HG02571 (cell line): ENCODE results near the gene SMAD9.
"Not testable (repeated sequence)": the region's sequence is repeated elsewhere in the genome, so short reads cannot be mapped to it uniquely, and the experiment has no call there.

Experiments
- ATAC-seq: cut with Tn5 transposase; IDR thresholded peaks from one replicate; pipeline ENCODE4 v1.9.1; 2021; ENCODE audit warnings: mild to moderate bottlenecking, moderate library complexity; ENCODE audit not compliant: unreplicated experiment

Gene SMAD9

DNA sequence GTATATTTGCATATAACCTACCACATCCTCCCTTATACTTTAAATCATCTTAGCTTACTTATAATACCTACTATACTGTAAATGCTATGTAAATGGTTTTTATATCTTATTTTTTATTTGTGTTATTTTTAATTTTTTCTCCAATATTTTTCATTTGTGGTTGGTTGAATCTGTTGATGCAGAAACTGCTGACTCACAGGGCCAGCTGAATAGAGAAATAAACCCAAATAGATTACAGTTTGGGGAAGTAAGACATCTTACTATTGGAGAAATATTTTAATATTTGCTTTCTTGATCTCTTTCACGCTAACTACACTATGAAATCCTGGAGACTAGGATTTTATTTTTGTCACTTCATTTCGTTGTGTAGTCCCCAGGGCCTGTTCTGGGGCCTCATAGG lies 7.1 kb downstream of the SMAD9 start:
- no peak for ATAC-seq

DNA sequence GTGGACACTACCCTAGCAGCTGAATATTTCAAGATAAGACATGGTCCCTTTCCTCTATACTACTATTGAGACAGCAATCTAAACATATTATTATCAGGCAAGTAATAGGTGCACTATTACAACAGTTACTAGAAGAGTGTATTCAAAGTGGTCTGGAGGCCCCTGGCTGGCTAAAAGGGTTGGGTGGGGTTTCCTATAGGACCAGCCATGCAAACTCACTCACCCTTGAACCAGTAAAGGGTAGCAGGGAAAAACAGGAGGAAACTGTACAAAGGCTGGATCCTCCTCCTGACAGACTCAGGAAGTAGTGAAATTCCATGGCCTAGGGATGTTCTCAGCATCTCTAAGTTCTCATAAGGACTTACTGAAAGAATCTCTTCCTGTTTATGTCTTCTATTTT lies 7.7 kb downstream of the SMAD9 start:
- no peak for ATAC-seq

DNA sequence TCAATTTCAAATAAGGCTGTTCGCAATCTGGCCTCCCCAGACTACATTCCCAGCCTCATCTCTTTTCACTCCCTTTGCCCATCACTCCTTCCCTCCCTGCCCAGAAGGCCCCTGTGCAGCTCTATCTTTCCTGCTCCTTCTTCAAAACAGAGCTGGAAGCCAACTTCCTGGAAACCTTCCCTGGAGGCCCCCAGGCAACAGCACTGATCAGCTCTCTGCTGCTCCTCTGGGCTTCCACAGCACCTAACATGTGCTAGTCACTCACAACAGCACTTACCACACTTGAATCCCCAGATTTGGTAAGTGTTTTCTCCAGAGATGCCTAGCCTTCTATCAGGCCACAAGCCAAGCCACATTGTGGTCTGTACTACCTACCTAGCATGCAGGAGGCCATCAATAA lies 9.5 kb downstream of the SMAD9 start:
- no peak for ATAC-seq

DNA sequence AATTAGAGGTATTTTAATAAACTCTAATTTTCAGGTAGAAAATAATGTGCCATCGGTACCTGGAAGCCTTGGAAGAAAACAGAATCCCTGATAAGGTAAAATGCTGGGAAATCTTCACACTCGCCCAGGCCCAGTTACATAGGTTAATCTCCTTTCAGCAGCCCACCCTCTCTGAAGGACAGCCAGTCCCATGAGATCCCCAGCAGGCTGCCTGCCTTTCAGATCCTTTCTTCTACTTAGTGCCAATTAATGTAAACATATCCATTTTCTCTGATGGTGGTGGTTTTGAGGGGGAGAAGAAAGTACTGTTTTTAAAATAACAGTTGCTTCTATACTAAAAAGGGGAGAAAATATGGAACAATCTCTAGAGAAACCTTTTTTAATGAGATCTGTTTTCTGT lies 12.2 kb downstream of the SMAD9 start:
- no peak for ATAC-seq

DNA sequence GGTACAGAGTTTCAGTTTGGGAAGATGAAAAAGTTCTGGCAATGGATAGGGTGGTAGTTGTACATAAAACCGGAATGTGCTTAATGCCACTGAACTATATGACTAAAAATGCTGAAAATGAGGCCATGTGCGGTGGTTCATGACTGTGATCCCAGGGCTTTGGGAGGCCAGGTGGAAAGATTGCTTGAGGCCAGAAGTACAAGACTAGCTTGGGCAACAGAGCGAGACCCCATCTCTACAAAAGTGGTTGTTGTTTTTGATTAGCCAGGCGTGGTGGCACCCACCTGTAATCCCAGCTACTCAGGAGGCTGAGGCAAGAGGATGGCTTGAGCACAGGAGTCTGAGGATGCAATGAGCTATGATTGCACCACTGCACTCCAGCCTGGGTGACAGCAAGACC lies 12.8 kb downstream of the SMAD9 start:
- no peak for ATAC-seq

DNA sequence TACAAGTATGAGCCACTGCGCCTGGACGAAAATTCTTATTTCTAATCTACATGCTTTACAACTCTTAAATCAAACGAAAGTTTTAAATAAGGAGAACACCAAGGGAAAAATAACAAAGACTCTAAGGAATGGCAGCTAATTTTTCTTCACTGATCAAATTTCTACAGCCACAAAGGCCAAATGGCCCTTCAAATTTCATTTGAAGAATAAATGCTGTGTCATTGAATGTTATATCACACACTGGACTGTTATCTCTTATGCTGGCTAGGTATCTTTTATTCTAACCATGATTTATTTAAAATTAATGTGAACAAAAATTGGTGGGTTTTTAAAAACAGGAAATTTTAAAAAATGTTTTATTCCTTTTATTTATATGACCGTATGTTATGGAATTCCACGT lies 14.1 kb downstream of the SMAD9 start:
- no peak for ATAC-seq

DNA sequence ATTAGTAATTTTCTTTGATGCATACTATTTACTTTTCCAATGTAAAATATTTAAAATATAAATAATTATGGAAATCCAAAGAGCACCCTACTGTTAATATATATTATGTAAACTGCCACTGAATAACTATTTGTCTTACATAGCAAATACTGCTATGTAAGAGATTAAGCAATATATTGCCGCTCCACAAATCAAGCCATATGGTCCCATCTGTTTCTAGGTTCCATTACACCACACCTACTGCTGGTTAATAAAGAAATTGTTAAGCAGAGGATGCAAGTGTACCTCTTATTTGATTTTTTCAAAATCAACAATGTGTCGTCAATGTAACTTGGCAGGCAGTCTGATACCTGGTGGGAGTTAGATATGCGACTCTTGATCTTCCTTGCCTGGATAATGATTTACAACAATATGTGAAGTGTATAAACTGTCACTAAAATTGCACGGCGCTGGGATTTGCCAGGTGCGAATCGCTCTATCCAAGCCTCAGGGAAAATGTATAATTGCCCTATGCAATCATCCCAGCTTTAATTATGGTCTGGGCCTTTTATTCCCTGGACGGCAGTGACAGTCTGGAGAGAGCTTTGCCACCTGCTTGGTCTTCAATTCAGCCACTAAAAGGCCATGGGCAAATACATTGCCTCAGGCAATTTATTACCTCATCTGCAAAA lies 16.0 kb downstream of the SMAD9 start:
- no peak for ATAC-seq

DNA sequence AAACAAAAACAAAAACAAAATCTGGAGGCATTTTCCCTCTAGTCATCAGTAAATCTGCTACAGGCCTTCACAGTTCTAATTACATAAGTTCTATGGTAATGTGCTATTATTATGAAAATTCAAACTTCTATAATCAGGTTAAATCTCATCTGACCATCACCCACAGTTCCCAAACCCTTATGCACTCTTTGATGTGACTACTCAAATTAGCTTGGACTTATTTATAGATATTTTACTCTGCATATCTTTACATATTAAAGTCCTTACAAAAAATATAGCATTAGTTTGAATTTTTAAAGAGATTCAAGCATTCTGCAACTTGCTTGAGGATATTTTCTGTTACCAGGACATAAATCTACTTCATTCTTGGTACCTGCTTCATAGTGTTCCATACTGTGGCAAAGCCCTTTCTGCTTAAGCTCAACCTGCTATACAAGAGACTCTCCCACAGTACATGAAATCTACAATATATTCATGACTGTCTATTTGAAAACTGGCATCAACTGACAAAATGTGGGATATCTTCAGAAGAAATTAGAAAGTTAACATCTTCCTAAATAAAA lies 22.9 kb downstream of the SMAD9 start:
- ATAC-seq = no peak

DNA sequence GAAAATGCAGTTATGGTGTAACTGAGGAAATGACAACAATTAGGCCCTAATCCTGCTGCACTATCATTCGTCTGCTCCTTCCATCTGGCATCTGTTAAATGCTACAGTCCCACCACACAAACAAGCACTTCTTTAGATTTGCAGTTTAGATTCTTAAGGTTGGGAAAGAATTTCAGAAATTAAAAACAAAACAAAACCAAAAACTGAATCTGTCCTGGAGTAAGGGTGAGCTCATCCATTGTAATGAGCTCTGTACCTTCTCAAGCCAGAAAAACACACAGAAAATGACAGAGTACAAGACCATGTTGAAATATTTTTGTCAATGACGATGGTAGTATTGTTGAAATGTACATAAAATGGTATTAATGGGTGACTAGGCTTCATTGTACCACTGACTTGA lies 28.3 kb downstream of the SMAD9 start:
- ATAC-seq = no peak

DNA sequence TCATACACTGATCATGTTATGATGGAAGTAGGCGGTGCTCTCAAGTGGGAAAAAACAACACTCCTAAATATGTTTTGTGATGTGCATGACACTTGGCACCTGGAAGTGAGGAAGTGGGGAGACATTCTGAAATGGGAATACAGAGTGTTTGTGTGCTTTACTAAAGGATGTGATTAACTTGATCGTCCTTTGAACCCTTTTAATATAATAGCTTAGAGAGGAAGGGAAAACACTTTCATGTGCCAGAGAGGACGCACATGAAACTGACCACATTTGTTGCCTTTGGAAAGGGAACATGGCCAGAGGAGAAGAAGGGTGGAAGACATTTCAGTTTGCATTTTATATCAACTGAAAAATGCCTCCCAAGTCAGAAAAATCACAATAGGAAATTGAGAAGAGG lies 31.4 kb downstream of the SMAD9 start:
- ATAC-seq = no peak

DNA sequence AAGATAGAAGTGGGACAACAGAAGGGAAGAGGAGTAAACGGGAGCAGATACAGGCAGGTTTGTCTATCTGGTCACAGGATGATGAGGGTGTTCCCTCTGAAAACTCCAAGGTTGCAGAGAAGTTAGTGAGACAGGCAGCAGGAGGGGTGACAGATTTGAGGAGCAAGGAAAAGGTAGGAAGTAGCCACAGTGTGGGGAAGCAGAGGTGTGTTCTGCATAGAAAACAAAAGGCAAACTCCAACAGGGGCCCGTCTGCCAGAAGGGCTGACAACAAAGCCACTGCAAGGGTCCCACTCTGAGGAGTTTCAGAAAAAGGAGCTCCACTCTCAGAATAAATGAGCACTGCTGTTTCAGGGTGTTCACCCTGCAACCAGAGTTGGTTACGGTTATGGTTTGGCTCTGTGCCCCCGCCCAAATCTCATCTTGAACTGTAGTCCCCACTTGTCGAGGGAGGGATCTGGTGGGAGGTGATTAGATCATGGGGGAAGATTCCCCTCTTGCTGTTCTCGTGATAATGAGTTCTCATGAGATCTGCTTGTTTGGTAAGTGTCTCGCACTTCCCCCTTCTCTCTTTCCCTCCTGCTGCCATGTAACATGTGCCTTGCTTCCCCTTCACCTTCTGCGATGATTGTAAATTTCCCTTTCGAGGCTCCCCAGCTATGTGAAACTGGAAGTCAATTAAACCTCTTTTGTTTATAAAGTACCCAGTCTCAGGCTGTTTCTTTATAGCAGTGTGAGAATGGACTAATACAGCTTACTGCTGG lies 32.1 kb downstream of the SMAD9 start:
- no peak for ATAC-seq

DNA sequence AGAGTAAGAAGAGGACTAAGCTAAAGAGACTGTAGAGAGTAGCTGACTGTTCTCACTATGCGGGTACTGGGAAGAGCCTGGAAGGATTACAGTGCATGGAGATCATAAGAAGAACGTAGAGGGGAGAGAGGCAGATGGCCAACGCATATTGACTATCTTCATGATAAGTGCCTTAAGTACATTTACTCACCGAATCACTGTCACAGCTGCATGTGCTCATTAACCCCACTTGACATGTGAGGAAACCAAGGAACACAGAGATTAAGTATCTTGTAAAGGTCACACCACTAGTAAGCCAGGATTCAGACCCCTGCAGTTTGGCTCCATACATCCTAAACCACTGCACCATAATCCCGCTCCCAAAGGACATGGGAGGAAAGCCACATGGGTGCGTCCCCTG lies 34.1 kb downstream of the SMAD9 start:
- no peak for ATAC-seq

DNA sequence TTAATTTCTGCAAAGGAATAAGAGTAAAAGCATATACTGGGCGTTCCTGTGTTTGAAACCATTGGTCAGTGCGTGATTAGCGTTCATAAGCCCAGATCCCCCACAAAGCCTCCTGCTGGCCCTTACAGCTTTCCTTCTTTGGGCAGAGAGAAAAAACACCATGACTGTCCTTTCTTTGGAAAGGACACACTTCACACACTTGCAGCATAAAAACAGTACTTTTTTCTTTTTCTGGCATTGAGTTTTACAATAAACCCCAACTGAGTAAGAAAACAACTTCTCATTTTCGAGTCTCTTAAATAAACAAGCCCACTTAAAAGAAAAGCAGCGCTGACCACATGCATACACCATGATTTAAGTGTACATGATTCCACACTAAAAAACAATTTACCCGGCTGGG lies 35.8 kb downstream of the SMAD9 start:
- ATAC-seq = no peak

DNA sequence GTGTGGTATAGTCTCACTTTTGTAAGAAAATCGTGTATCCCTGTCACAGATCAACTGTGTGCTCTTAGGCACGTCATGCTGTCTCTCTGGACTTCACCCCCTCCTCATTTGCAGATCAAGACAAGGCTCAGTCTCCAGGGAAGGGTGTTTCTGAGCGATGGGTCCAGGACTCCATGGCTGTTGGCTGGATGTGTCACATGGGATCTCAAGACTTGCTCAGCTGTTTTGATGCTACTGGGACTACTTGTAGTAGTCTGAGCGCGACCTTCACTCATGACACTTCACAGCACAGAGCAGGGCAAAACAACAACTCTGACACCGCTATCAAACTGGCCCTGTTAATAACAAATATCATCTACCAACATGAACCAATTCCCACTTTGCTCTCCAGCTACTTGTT lies 36.2 kb downstream of the SMAD9 start:
- no peak for ATAC-seq

DNA sequence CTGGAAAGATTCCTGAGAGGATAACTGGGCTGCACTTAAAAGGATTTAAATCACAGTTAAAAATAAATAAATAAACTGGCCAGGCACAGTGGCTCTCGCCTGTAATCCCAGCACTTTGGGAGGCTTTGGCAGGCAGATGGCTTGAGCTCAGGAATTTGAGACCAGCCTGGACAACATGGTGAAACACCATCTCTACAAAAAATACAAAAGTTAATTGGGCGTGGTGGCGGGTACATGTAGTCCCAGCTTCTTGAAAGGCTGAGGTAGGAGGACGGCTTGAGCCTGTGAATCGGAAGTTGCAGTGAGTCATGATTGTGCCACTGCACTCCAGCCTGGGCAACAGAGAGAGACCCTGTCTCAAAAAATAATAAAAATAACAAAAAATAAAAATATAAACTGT lies 36.6 kb downstream of the SMAD9 start:
- ATAC-seq = not testable (repeated sequence)

DNA sequence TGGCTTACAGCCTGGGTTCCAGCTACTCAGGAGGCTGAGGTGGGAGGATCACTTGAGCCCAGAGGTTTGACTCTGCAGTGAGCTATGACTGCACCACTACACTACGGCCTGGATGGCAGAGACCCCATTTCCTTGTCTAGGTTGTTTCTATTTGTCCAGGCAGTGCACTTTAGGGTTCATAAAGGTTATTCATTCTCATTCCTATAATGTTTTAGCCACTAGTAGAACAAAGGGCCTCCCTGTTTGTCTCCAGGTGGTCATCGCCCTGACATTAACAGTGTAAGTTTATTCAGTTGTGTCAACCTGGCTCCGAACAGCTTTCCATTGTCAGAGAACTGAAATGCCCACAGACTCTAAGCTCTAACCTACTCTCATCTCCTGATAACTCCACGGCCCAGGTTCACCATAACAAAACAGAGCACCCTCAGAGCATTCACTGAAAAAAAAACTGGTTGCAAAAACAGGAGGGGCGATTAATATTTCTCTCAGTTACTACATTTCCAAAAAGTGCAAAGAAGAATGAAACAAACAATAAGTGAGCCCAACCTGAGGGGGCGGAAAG lies 37.1 kb downstream of the SMAD9 start:
- no peak for ATAC-seq

DNA sequence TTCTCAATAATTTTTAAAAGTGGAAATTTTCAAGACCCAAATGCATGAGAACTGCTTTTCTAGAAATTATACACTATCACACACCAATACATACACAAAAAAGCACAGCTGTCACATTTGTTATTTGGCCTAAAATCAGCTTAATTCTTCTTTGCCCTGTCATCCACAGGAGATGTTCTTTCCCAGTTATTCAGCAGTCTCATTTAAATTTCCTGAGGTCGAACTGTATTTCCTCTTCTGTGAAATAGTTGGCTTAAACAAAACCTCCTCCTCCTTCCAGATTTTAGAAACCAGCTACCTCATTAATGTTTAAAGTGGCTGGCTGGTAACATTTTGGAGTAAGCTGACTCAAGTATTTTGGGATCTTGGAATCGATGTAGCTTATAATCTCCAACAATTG lies 39.1 kb downstream of the SMAD9 start:
- ATAC-seq = no peak

DNA sequence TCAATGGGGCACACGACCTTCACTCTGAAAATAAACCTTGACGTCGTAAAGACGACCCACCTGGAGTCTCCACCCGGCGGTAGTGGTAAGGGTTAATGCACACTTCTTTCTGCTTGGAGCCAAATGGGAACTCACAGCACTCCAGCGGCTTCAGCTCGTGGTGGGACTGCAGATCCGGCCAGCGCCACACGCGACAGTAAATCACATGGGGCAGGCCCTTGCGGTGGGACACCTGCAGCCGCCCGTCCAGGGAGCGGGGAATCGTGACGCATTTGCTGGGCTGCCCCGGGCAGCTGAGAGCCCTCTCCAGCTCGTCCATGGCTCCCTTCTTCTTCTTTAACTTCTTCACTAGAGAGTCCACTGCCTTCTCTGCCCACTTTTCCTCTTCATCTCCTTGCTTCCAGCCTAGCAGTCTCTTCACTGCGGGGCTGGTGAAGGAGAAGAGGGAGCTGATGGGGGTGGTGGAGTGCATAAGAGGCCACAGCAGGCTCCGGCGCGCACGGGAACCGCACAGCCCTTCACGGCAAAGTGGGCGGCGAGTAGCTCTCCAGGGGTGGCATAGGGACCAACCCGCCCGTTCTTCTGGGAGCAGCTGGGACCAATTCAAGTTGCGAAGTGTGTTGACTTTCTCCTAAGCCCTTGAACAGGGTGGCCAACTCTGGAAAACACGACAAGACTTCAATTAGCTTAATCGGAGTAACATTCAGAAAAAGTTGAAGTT lies 40.7 kb downstream of the SMAD9 start:
- ATAC-seq = no peak

DNA sequence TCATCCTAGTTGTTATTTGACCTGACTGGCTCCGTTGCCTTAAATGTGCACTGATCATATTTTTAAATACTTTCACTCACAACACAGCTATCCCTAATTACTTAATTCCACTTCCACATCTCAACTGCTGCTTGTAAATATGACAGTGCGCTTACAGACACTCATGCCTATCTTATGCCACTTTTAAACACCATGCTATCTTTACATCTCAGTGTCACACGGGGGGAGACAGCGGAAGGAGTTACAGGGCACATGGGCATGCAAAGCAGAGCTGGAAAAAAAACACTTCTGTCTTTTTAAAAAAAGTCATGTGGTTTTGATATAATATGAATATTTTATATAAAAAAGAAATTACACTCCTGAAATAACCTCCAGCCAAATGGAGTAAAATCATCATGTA lies 44.1 kb downstream of the SMAD9 start:
- no peak for ATAC-seq

DNA sequence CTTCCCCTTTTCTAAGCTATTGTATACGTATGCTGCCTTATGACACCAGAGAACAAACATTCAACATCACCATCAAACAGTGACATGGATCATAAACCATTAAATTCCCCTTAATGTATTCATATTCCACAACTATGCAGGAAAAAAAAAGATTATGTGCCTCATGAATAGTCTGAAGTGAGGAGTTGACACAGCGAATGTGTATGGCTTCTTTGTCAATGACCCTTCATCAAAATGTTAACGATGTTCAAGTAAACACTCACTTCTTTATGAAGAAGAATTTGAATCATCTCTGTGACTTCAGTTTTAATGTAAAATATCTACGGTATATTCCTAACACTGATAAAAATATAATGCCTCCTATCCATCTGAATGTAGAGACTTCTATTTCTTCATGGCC lies 44.6 kb downstream of the SMAD9 start:
- ATAC-seq = no peak

DNA sequence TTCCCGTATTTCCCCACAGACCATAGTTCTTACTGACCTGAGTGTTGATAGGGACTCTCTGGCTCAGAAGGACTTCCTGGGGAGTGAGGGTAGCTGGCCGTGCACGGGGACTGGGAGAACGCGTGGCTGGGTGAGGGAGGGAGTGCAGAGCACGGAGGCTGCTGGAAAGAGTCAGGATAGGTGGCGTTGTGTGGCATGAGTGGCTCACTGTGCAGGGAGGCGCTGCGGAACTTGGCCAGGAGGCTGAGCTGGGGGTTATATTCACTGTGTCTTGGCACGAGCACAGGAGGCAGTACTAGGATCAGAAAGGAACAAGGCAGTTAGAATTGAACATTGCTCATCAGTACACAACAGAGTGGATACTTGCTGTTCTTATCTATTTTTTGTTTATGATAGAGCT lies 47.4 kb downstream of the SMAD9 start:
- no peak for ATAC-seq
